Activated CD4-positive, alpha-beta T cell treated with anti-CD3 and anti-CD28 coated beads, Interleukin-2, amount 50 U/mL, for 48 hours (primary cell): ENCODE data around the gene MAP3K12.
"Not testable (repeated sequence)": the region's sequence is repeated elsewhere in the genome, so short reads cannot be mapped to it uniquely, and the experiment has no call there.

Experiments used
- DNase-seq, 2 experiments: peaks; one replicate each; pipeline ENCODE4 v3.0.0-alpha.2; 2020

MAP3K12 gene

GRCh38 chr12:53492188-53492587 is 7.1 kb downstream of the MAP3K12 start:
- DNase-seq: no peak

DNA sequence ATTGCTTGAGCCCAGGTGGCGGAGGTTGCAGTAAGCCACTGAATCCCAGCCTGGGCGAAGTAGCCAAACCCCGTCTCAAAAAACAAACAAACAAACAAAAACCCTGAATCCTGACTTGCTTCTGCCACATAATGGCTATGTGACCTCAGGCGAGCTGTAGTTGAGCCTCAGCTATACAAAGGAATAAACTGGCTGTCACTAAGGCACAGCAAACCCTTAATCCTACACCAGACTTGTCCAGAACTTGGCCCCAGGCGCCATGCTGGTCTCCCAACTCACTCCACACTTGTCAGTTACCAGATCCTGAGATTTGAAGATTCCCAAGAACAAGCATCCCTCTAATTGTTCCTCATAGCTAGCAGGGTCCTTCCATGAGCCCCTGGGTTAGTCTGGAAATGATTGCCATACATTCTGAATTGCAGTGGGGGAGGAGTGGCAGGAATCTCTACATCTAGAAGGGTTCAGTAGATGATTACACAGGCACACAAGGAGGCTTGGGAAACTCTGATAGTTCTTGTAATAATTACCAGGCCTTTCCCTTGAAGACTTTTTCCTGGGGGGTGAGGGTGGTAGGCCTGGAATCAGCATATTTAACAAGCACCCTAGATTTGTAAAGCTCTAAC is 9.9 kb downstream of the MAP3K12 start:
- no peak for DNase-seq

GRCh38 chr12:53486736-53487487 is 12.3 kb downstream of the MAP3K12 start:
- no peak for DNase-seq

DNA sequence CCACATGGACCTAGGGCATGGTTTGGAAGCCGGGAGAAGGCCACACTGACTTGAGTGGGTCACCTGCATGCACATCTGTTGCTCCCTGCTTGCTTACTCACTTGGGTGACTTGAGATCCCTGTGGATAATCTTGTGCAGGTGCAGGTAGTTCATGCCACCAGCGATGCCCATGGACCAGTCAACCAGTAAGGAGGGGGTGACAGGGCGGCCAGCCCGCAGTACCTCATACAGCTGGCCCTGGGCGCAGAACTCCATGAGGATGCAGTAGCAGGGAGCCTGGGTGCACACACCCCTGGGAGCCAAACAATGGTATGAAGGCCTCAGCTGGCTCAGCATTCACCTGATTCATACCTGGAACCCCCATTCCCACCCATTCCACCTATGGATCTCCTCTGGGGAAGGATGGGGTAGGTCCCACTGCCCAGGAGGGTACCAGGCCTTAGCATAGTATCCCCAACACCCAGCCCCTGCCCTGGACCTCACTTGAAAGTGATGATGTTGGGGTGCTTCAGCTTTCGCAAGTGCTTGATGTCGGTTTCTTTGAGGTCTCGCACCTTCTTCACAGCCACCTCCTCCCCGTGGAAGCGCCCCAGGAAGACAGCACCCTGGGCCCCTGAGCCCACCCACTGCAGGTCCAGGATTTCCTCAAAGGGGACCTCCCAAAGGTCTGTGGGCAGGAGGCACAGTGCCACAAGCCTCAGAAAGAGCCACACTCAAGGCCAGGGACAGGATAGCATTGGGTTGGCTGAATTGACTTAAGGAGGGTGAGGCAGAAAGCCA is 13.1 kb downstream of the MAP3K12 start:
- DNase-seq: no peak

DNA sequence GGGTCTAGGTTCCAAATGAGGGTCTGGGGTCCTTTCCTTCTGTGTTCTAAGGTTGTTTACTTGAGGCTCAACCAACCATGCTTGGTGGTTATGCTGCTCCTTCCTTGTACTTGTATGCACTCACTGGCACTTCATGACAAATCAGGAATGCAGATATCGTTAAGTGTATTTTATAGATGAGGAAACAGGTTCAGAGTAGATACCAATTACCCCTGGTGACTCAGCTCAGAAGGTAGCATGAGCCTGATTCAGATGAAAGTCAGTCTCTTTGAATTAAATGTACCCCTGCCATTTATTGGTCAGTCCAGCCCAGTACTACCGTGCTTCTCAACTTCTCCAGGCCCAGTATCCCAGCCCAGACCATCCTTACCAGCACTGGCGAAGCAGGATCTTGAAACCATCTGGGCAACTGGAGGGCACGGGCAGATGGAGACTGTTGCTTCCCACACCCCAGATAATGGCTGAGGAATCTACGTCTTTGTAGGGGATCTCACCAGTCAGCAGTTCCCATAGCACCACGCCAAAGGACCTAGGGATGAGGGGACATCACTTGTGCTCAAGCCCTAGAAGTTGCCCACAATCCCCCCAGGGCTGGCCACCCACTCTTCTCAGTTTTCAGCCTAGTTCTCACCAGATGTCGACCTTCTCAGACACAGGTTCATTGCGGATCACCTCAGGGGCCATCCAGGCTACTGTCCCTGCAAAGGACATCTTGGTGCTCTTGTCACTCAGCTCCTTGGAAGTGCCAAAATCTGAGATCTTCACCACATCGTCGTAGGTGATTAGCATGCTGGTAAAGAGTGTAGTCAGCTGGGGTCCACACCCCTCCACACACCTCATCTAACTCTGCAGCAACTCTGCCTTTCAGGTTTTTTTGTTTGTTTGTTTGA is 14.3 kb downstream of the MAP3K12 start:
- DNase-seq: no peak

GRCh38 chr12:53483979-53484377 is 15.3 kb downstream of the MAP3K12 start:
- no peak for DNase-seq

DNA sequence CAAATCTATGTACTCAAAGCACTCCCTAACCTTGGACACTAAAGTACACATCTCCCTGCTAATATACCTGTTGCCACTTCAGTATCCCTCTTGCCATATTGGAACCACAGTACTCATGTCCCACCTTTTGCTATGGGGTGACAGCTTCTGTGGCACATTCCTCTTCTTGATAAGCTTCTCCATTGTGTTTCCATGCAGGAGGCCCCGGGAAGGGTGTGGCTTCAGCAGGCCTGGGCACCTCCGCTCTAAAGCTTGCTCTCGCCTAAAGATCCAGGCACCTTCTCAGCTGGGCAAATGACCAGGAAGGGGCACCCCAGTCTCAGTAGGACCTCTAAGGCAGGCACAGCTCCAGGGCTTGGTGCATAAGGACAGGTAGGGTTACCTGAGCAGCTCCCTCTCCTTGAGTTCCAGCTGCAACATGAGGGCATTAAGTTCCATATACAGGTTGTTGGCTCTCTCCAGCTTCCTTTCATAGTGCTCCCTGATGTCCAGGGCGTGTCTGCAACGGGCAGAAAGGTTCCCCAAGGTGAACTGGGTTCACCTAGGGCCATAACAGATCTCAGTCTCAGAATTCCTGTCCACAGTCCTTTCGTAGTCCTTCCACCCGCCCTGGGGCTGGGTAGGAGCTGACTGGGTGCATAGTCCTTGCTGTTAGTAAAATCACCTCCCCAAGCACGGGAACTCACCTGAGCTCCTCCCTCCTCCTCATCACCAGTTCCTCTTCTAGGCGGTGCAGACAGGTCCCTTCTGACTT is 15.9 kb downstream of the MAP3K12 start:
- no peak for DNase-seq

- DNase-seq: no peak
Observed at GRCh38 chr12:53482626-53483168, 16.6 kb downstream of the MAP3K12 start.

DNA sequence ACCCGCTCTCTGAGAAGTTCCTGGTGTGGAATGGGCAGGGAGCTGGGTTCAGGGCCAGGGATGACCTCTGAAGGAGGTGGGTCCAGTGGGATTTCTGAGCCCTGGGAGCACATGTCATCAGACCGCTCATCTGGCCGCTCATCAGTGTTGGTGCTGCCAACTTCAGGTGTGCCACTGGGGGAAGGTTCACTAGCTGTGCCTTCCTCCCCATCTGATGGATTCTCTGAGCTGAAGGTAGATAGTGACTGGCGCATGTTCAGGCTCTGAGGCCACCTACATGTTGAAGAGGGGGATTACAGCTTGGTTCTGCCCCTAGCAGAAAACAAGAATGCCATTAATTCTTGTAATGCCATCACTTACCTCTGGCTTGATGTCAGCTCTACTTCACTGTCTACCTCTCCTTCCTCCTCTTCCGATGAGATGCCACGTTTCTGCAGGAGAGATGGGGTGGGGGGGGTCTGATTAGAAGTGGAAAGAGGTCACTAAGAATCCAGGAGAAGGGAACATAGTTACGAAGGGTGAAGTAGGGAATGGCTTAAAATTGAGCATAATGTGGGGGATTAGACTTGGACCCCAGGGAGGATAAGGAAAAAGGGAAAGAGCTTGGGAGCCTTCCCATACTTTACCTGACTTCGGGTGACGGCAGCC is 17.2 kb downstream of the MAP3K12 start:
- DNase-seq: no peak

DNA sequence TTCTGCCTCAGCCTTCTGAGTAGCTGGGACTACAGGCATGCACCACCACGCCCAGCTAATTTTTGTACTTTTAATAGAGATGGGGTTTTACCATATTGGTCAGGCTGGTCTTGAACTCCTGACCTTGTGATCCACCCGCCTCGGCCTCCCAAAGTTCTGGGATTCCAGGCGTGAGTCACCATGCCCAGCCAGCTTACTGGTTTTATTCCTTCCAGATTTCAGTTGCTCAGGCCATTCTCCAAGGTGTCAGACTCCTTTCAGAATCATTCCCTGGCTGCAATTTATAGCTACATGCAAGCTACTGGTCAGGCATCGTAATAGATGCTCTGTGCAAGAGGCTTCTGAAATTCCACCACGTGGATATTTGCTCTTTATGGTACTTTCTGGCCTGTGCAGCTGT is 17.8 kb downstream of the MAP3K12 start:
- not testable (repeated sequence) for DNase-seq

GRCh38 chr12:53480491-53481442 is 18.5 kb downstream of the MAP3K12 start:
- DNase-seq: no peak

DNA sequence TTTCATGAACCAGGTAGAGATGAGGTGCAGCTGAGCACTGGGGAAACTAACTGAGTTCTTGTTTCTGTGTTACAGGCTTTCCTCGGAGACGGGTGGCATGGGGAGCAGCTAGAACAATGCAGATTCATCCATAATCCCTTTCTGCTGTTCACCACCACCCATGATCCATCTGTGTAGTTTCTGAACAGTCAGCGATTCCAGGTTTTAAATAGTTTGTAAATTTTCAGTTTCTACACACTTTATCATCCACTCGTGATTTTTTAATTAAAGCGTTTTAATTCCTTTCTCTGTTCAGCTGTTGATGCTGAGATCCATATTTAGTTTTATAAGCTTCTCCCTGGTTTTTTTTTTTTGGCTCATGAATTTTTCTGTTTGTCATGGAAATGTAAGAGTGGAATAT is 19.9 kb downstream of the MAP3K12 start:
- no peak for DNase-seq

GRCh38 chr12:53478865-53479264 is 20.4 kb downstream of the MAP3K12 start:
- DNase-seq: no peak

GRCh38 chr12:53476769-53477209 is 22.5 kb downstream of the MAP3K12 start:
- DNase-seq: no peak

- DNase-seq: no peak
Observed at GRCh38 chr12:53474819-53475218, 24.4 kb downstream of the MAP3K12 start.

DNA sequence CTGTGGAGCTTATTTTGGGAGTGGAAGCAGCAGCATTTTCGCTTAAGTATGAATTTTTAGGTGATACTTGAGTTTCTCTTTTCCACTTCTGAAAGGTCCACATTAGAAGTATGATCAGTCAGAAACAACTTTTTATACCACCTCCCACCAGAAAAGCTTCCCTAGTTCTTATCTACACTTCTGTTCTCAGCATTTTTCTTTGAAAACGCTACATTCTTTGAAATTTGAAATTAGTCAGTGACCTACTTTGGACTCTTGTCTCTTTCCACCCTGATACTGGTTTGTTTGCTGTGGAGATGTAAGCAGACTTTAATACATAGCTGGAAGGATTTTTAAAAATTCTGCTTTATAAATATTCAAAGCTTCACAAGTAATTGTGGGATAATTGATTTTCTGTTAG is 25.2 kb downstream of the MAP3K12 start:
- DNase-seq: no peak

DNA sequence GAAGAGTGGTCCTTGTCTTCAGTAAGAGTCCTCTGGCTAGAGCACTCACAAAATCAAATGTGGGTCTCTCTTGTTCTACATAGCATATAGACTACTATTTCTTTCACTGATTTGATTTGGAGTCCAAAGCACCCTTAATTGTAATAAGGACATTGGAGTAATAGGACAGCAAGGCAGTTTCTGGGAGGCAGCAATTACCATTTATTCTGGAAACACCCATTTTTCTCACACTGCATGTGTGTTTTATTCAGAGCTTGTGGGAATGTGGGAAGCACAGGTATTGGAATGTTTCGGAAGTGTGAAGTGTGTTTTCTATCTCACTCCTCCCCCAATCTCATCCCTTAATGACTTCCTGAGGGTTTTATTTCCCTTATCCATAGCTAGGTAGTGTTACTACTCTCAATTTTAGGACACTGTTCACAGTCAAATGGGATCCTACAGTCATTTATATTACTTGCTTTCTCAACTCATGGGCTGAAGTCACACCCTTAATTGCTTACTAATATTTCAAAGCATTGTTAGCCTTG is 27.1 kb downstream of the MAP3K12 start:
- DNase-seq: no peak

DNA sequence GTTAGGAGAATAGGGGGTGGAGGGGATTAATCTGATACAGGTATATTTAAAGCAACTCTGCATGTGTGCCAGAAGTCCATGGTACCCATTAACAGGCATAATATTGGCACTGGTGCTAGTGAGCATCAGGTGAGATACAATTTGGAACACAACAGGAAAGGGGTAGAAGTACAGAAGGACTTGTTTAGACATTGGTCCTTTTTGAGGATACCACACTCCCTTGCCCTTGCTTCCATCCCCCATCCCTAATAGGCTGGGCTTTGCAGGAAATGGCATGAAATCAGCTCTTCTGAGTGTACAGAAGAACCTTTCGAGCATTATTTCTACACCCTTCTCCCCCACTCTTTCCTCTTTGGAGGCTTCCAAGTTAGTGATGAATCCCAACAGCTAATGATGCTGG is 31.0 kb downstream of the MAP3K12 start:
- DNase-seq: no peak

GRCh38 chr12:53467880-53468279 is 31.4 kb downstream of the MAP3K12 start:
- DNase-seq: no peak

GRCh38 chr12:53467082-53467481 is 32.2 kb downstream of the MAP3K12 start:
- DNase-seq: no peak
